HEK293 (cell line): ENCODE measurements around the gene EXOSC2.

Source experiments
- KLF16 ChIP-seq: fragments of 450-650 bp; formaldehyde crosslinking; IDR thresholded peaks from 2 replicates; pipeline ENCODE4 v1.5.1; 2017; ENCODE audit warnings: missing biosample characterization, missing genetic modification characterization
- TRIM28 ChIP-seq: IDR thresholded peaks from 2 replicates; pipeline ENCODE4 v1.6.1; 2011; ENCODE audit warnings: low read length, control low read depth, borderline replicate concordance
- ZNF366 ChIP-seq: fragments of 450-650 bp; formaldehyde crosslinking; conservative IDR thresholded peaks from 2 replicates; pipeline ENCODE4 v1.5.1; 2016; ENCODE audit warnings: missing biosample characterization, missing genetic modification characterization
- ZNF473 ChIP-seq: fragments of 450-650 bp; formaldehyde crosslinking; IDR thresholded peaks from 2 replicates; pipeline ENCODE4 v1.5.1; 2017; ENCODE audit warnings: missing biosample characterization, missing genetic modification characterization
- TF ChIP-seq, protein P1 (sequence below): fragments of 450-650 bp; formaldehyde crosslinking; IDR thresholded peaks from 2 replicates; pipeline ENCODE4 v1.5.1; 2016; ENCODE audit warnings: missing biosample characterization, missing genetic modification characterization
- TF ChIP-seq, protein P2 (sequence below): fragments of 450-650 bp; formaldehyde crosslinking; IDR thresholded peaks from 2 replicates; pipeline ENCODE4 v1.5.1; 2016; ENCODE audit warnings: missing biosample characterization, missing genetic modification characterization

DNA sequence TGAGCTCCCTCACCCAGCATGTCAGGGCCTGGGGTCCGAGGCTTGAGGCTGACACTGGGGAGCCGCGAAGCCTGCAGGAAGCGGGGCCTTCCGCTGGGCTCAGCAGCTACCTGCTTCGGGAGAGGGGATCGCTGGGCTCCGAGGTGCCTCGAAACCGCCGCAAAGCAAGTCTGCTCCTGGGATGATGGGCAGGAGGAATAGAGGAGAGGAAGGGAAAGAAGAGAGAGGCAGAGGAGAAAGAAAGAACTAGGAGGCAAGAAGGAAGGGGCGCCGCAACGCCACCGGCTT is 30.7 kb upstream of the EXOSC2 start:
- TF ChIP-seq ZNF473 (no peak), ZNF366 (no peak), TRIM28 (no peak), KLF16 (tag by site-specific recombination) (no peak)
- TF ChIP-seq, protein P1, sequence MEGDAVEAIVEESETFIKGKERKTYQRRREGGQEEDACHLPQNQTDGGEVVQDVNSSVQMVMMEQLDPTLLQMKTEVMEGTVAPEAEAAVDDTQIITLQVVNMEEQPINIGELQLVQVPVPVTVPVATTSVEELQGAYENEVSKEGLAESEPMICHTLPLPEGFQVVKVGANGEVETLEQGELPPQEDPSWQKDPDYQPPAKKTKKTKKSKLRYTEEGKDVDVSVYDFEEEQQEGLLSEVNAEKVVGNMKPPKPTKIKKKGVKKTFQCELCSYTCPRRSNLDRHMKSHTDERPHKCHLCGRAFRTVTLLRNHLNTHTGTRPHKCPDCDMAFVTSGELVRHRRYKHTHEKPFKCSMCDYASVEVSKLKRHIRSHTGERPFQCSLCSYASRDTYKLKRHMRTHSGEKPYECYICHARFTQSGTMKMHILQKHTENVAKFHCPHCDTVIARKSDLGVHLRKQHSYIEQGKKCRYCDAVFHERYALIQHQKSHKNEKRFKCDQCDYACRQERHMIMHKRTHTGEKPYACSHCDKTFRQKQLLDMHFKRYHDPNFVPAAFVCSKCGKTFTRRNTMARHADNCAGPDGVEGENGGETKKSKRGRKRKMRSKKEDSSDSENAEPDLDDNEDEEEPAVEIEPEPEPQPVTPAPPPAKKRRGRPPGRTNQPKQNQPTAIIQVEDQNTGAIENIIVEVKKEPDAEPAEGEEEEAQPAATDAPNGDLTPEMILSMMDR, result no peak
- TF ChIP-seq, protein P2, sequence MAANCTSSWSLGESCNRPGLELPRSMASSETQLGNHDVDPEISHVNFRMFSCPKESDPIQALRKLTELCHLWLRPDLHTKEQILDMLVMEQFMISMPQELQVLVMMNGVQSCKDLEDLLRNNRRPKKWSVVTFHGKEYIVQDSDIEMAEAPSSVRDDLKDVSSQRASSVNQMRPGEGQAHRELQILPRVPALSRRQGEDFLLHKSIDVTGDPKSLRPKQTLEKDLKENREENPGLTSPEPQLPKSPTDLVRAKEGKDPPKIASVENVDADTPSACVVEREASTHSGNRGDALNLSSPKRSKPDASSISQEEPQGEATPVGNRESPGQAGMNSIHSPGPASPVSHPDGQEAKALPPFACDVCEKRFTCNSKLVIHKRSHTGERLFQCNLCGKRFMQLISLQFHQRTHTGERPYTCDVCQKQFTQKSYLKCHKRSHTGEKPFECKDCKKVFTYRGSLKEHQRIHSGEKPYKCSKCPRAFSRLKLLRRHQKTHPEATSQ (tag by site-specific recombination), result no peak
